ENCODE measurements around the gene JMJD7. TPM values are rescaled to one million over a fixed set of nuclear protein-coding genes. Genes with fewer than 3 reads are reported as not detected.
A peak's percentile ranks its signal among the peaks of the same experiment; 100 is the strongest.

JMJD7 gene
- total and polyA plus RNA-seq, 9 of the 15 experiments (the other 6 are each of a cell fraction or from before 2014, with no cell fraction given): 1.2 to 13.9 (median 6.1) TPM

DNA sequence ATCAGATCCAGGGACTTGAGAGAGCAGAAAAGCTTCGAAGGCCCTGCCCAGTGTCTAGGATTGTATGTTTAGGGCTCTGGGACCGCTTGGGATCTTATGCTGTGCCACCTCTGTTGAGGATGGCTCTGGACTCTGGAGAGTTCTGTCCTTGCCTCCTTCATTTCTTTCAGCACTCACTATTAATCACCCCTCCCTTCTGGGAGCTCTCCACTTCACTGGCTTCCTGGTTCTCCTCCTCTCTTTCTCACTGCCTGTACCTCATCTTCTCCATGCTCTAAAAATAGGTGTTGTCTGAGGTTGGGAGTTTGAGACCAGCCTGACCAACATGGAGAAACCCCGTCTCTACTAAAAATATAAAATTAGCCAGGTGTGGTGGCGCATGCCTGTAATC lies 36.4 kb upstream of the JMJD7 start:
- H3K36me3 ChIP-seq (ENCODE audit: control insufficient read depth, insufficient read depth, low read length): no peaks in the 10 kb centered on the region
- WGBS (ENCODE audit: insufficient coverage, low coverage, missing lambda C conversion rate): 56% methylated on average over 3 of the region's 4 CpGs
- peaks cover 16% of the 10 kb centered on the region for H4K20me1 ChIP-seq (replicated peaks; ENCODE audit: control insufficient read depth, insufficient read depth, low read length)
- DNase-seq (ENCODE audit: extremely low read depth in 1 of 4, low spot score in 3 of 4) (no peak), ATAC-seq (peak; percentile 13; the same call in 2 of the 3 replicates), FAIRE-seq (no peak)
- no TSS peak for BruUV-seq (replicated peaks)
- ChIA-PET CTCF (ENCODE audit: low intra/inter-chr PET ratio) (no interaction called here), POLR2A (interaction anchor here (0.7 to 2.5 kb wide), 3 partner anchors 12 to 100 kb away, joined by 3 to 6 read pairs (median 6); no protein-coding TSS in a partner anchor)
- H3K9ac ChIP-seq (ENCODE audit: insufficient read depth in 1 of 2, low read depth in 2 of 2, low read length in 2 of 2): peak overlapping the region; percentile 22 to 56; a peak in 1 of 4 replicates
- no peaks in the 10 kb centered on the region for H3K9me3 ChIP-seq (replicated peaks; ENCODE audit: control insufficient read depth, insufficient read depth, low read depth, low read length)
- 0 out of 3 replicates have a peak, but pooled peaks cover 5% of the 10 kb centered on the region for H3K79me2 ChIP-seq (ENCODE audit: control insufficient read depth, insufficient read depth, low read length)
- intact Hi-C loops (cut with micrococcal nuclease): no loop called here
- peak overlapping the region; percentile 64 for H3K27ac ChIP-seq (ENCODE audit: extremely low read depth, low read depth, low read length)
- no peak overlapping the region for H3K4me3 ChIP-seq
- H3K27me3 ChIP-seq (ENCODE audit: control insufficient read depth in 2 of 2, insufficient read depth in 2 of 2, low read length in 2 of 2): no peaks in the 10 kb centered on the region
- in situ Hi-C loops (cut with MboI): no loop called here
- TF ChIP-seq PML (IDR thresholded peaks at IDR 0.05; ENCODE audit: low read length) (no peak), NCOR1 (IDR thresholded peaks at IDR 0.05) (no peak), ZNF77 (CRISPR knock-in tag; IDR thresholded peaks at IDR 0.05) (no peak), MEIS2 (IDR thresholded peaks at IDR 0.05; ENCODE audit: partially characterized antibody) (peak; percentile 6)
- H3K4me1 ChIP-seq (replicated peaks in 1 of 2; ENCODE audit: control insufficient read depth in 2 of 2, insufficient read depth in 2 of 2, low read length in 2 of 2): peaks cover 30 to 53% of the 10 kb centered on the region in 2 experiments
- H2AFZ ChIP-seq (ENCODE audit: low read depth, low read length): peak overlapping the region; percentile 60
- H3K4me2 ChIP-seq (ENCODE audit: insufficient read depth, low read length): no peak overlapping the region
- peaks cover 5% of the 10 kb centered on the region for H3K9me1 ChIP-seq (ENCODE audit: control insufficient read depth, insufficient read depth, low read length)

DNA sequence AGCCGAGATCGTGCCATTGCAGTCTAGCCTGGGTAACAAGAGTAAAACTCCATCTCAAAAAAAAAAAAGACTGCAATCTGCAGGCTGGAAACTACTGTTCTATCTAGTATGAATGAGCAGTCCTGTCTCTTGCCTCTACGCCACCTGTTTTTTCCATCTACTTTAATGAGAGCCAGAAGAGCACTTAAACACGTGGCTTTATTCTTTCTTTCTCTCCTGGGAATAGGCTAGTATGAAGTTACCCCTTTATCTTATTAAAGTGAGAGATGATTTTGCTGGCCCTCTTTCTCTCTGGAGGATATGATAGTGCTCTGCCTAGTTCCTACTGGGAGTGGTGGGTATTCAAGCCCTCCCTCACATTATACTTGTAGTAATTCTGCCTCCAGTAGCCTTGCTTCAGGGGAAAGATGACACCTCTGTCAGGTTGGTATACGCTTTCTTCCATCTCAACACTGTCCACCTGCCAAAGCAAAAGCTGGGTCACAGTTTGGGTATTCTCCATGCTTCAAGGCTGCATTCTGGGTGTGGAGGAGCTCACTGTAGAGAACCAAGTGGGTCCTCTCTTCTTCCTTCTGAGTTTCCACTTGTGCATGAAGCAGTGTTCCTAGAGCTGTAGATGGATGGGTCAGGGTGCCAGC lies 35.8 kb upstream of the JMJD7 start:
- intact Hi-C loops (cut with micrococcal nuclease): no loop called here
- POLR2A ChIA-PET: interaction anchor here (0.7 to 2.5 kb wide), 5 partner anchors 9 to 130 kb away, joined by 3 to 6 read pairs (median 5); no protein-coding TSS in a partner anchor

More for the DNA sequence above, 35.8 kb upstream of the JMJD7 start:
- no peak for ATAC-seq
- H3K4me2 ChIP-seq (ENCODE audit: insufficient read depth, low read length): no peak overlapping the region
- no peaks in the 10 kb centered on the region for H3K27me3 ChIP-seq (ENCODE audit: control insufficient read depth in 2 of 2, insufficient read depth in 2 of 2, low read length in 2 of 2)
- no peak for DNase-seq (ENCODE audit: extremely low read depth in 1 of 4, low spot score in 3 of 4)
- H3K9me1 ChIP-seq (ENCODE audit: control insufficient read depth, insufficient read depth, low read length): peaks cover 5% of the 10 kb centered on the region
- no peak overlapping the region for H3K9ac ChIP-seq (ENCODE audit: insufficient read depth in 1 of 2, low read depth in 2 of 2, low read length in 2 of 2)
- H3K79me2 ChIP-seq (ENCODE audit: control insufficient read depth, insufficient read depth, low read length): 0 out of 3 replicates have a peak, but pooled peaks cover 5% of the 10 kb centered on the region
- H3K27ac ChIP-seq (ENCODE audit: extremely low read depth, low read depth, low read length): no peak overlapping the region
- peaks cover 30 to 53% of the 10 kb centered on the region in 2 experiments for H3K4me1 ChIP-seq (replicated peaks in 1 of 2; ENCODE audit: control insufficient read depth in 2 of 2, insufficient read depth in 2 of 2, low read length in 2 of 2)
- WGBS (ENCODE audit: insufficient coverage, low coverage, missing lambda C conversion rate): 76% methylated on average over 5 of the region's 5 CpGs
- H3K4me3 ChIP-seq: no peak overlapping the region
- H3K9me3 ChIP-seq (replicated peaks; ENCODE audit: control insufficient read depth, insufficient read depth, low read depth, low read length): no peaks in the 10 kb centered on the region
- BruUV-seq (replicated peaks): no TSS peak
- no peaks in the 10 kb centered on the region for H3K36me3 ChIP-seq (ENCODE audit: control insufficient read depth, insufficient read depth, low read length)
- CTCF ChIA-PET (ENCODE audit: low intra/inter-chr PET ratio): no interaction called here
- peaks cover 16% of the 10 kb centered on the region for H4K20me1 ChIP-seq (replicated peaks; ENCODE audit: control insufficient read depth, insufficient read depth, low read length)
- no peak for FAIRE-seq
- in situ Hi-C loops (cut with MboI): no loop called here
- TF ChIP-seq TCFL5 (CRISPR knock-in tag; conservative IDR thresholded peaks at IDR 0.05) (no peak), NR1H2 (CRISPR knock-in tag; IDR thresholded peaks at IDR 0.05) (no peak), BCL6 (CRISPR knock-in tag; IDR thresholded peaks at IDR 0.05) (no peak), SMAD3 (CRISPR knock-in tag; conservative IDR thresholded peaks at IDR 0.05) (no peak), SLC30A9 (CRISPR knock-in tag; IDR thresholded peaks at IDR 0.05) (no peak), ARID1B (IDR thresholded peaks at IDR 0.05) (no peak), HEY1 (CRISPR knock-in tag; IDR thresholded peaks at IDR 0.05; ENCODE audit: borderline replicate concordance) (no peak), ZNF668 (CRISPR knock-in tag; IDR thresholded peaks at IDR 0.05) (no peak)
- TF ChIP-seq, protein P1, sequence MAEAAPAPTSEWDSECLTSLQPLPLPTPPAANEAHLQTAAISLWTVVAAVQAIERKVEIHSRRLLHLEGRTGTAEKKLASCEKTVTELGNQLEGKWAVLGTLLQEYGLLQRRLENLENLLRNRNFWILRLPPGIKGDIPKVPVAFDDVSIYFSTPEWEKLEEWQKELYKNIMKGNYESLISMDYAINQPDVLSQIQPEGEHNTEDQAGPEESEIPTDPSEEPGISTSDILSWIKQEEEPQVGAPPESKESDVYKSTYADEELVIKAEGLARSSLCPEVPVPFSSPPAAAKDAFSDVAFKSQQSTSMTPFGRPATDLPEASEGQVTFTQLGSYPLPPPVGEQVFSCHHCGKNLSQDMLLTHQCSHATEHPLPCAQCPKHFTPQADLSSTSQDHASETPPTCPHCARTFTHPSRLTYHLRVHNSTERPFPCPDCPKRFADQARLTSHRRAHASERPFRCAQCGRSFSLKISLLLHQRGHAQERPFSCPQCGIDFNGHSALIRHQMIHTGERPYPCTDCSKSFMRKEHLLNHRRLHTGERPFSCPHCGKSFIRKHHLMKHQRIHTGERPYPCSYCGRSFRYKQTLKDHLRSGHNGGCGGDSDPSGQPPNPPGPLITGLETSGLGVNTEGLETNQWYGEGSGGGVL (CRISPR knock-in tag; IDR thresholded peaks at IDR 0.05): no peak
- H2AFZ ChIP-seq (ENCODE audit: low read depth, low read length): no peak overlapping the region
